ENCODE measurements around the gene LRRC1. TPM values are rescaled to one million over a fixed set of nuclear protein-coding genes. Genes with fewer than 3 reads are reported as not detected.

LRRC1 gene
- total and polyA plus RNA-seq, 2 of the 13 experiments (the other 11 are each of a cell fraction or from before 2014, with no cell fraction given) = 15.6 to 27.7 TPM

DNA sequence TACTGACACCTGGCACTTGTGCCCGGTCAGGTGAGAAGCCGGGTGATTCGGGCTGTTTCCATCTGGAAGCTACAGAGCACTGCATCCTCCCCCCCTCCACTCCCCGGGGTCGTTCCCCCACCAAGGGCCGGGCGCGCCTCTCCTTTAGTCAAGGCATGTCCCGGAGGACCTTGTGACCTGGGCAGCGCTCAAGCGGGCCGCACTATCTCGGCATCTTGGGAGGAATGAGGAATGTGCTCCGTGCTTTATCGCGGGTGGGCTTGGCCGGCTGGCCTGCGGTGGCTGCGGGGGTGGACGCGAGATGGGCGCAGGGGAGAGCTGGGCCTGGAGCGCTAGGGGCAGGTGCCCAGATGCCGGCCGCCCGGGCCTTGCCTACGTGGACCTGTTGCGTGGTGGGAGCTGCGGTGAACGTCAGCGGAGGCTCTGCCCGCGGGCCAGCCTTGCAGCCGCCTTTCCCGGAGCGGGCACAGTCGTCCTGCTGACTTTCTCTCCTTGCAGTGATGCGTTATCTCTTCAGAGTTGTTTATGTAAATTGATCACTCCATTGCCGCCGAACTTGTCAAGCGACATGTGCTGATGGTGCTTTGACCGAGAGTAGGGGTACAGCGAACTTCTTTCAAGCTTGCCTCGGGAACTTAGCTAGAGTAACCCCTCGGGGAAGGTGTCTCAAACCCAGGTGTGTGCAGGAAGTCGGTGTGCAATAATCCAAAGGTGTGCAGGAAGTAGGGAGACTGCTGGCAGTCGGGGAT lies 1.1 kb downstream of the LRRC1 start (continued):
- TF ChIP-seq, protein P1, sequence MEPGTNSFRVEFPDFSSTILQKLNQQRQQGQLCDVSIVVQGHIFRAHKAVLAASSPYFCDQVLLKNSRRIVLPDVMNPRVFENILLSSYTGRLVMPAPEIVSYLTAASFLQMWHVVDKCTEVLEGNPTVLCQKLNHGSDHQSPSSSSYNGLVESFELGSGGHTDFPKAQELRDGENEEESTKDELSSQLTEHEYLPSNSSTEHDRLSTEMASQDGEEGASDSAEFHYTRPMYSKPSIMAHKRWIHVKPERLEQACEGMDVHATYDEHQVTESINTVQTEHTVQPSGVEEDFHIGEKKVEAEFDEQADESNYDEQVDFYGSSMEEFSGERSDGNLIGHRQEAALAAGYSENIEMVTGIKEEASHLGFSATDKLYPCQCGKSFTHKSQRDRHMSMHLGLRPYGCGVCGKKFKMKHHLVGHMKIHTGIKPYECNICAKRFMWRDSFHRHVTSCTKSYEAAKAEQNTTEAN (CRISPR knock-in tag; conservative IDR thresholded peaks at IDR 0.05) = peak; percentile 75
- TF ChIP-seq LCORL (IDR thresholded peaks at IDR 0.05) (no peak), LCORL (CRISPR knock-in tag; IDR thresholded peaks at IDR 0.05) (peak; percentile 63; the same call in 1 of the 2 replicates), ZNF44 (CRISPR knock-in tag; IDR thresholded peaks at IDR 0.05) (peak; percentile 84; the same call in 1 of the 2 replicates), CCDC6 (CRISPR knock-in tag; IDR thresholded peaks at IDR 0.05) (no peak), ZBTB42 (CRISPR knock-in tag; IDR thresholded peaks at IDR 0.05) (no peak), ETV6 (CRISPR knock-in tag; conservative IDR thresholded peaks at IDR 0.05) (no peak), ZFYVE20 (CRISPR knock-in tag; IDR thresholded peaks at IDR 0.05; ENCODE audit: borderline replicate concordance, low read depth) (peak; percentile 70; the same call in 1 of the 2 replicates), AGO2 (optimal IDR thresholded peaks at IDR 0.05; ENCODE audit: low read depth, low read length) (no peak), SETDB1 (CRISPR knock-in tag; IDR thresholded peaks at IDR 0.05; ENCODE audit: borderline replicate concordance) (no peak), MATR3 (CRISPR knock-in tag; IDR thresholded peaks at IDR 0.05) (no peak)
- TF ChIP-seq, protein P2, sequence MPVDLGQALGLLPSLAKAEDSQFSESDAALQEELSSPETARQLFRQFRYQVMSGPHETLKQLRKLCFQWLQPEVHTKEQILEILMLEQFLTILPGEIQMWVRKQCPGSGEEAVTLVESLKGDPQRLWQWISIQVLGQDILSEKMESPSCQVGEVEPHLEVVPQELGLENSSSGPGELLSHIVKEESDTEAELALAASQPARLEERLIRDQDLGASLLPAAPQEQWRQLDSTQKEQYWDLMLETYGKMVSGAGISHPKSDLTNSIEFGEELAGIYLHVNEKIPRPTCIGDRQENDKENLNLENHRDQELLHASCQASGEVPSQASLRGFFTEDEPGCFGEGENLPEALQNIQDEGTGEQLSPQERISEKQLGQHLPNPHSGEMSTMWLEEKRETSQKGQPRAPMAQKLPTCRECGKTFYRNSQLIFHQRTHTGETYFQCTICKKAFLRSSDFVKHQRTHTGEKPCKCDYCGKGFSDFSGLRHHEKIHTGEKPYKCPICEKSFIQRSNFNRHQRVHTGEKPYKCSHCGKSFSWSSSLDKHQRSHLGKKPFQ (CRISPR knock-in tag; IDR thresholded peaks at IDR 0.05; ENCODE audit: insufficient replicate concordance) = no peak
- TF ChIP-seq, protein P3, sequence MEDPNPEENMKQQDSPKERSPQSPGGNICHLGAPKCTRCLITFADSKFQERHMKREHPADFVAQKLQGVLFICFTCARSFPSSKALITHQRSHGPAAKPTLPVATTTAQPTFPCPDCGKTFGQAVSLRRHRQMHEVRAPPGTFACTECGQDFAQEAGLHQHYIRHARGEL (CRISPR knock-in tag; IDR thresholded peaks at IDR 0.05) = no peak
- TF ChIP-seq, protein P4, sequence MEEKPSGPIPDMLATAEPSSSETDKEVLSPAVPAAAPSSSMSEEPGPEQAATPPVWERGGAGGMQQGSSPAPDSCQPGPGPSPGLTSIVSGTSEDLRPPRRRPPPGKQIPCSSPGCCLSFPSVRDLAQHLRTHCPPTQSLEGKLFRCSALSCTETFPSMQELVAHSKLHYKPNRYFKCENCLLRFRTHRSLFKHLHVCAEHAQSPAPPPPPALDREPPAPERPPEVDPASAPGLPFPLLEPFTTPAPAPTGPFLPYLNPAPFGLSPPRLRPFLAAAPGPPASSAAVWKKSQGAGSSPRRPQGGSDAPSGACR (CRISPR knock-in tag; IDR thresholded peaks at IDR 0.05) = peak; percentile 93
- TF ChIP-seq, protein P5, sequence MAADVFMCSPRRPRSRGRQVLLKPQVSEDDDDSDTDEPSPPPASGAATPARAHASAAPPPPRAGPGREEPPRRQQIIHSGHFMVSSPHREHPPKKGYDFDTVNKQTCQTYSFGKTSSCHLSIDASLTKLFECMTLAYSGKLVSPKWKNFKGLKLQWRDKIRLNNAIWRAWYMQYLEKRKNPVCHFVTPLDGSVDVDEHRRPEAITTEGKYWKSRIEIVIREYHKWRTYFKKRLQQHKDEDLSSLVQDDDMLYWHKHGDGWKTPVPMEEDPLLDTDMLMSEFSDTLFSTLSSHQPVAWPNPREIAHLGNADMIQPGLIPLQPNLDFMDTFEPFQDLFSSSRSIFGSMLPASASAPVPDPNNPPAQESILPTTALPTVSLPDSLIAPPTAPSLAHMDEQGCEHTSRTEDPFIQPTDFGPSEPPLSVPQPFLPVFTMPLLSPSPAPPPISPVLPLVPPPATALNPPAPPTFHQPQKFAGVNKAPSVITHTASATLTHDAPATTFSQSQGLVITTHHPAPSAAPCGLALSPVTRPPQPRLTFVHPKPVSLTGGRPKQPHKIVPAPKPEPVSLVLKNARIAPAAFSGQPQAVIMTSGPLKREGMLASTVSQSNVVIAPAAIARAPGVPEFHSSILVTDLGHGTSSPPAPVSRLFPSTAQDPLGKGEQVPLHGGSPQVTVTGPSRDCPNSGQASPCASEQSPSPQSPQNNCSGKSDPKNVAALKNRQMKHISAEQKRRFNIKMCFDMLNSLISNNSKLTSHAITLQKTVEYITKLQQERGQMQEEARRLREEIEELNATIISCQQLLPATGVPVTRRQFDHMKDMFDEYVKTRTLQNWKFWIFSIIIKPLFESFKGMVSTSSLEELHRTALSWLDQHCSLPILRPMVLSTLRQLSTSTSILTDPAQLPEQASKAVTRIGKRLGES (CRISPR knock-in tag; IDR thresholded peaks at IDR 0.05; ENCODE audit: borderline replicate concordance) = peak; percentile 31; the same call in 1 of the 2 replicates
- TF ChIP-seq, protein P6, sequence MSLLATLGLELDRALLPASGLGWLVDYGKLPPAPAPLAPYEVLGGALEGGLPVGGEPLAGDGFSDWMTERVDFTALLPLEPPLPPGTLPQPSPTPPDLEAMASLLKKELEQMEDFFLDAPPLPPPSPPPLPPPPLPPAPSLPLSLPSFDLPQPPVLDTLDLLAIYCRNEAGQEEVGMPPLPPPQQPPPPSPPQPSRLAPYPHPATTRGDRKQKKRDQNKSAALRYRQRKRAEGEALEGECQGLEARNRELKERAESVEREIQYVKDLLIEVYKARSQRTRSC (CRISPR knock-in tag; IDR thresholded peaks at IDR 0.05; ENCODE audit: low read depth) = no peak
- TF ChIP-seq, protein P7, sequence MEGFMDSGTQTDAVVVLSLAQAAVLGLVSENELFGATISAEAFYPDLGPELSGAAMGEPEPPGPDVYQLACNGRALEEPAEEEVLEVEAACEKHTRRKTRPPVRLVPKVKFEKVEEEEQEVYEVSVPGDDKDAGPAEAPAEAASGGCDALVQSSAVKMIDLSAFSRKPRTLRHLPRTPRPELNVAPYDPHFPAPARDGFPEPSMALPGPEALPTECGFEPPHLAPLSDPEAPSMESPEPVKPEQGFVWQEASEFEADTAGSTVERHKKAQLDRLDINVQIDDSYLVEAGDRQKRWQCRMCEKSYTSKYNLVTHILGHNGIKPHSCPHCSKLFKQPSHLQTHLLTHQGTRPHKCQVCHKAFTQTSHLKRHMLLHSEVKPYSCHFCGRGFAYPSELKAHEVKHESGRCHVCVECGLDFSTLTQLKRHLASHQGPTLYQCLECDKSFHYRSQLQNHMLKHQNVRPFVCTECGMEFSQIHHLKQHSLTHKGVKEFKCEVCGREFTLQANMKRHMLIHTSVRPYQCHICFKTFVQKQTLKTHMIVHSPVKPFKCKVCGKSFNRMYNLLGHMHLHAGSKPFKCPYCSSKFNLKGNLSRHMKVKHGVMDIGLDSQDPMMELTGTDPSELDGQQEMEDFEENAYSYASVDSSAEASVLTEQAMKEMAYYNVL (CRISPR knock-in tag; IDR thresholded peaks at IDR 0.05; ENCODE audit: borderline replicate concordance) = no peak
- TF ChIP-seq, protein P8, sequence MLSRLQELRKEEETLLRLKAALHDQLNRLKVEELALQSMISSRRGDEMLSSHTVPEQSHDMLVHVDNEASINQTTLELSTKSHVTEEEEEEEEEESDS (CRISPR knock-in tag; IDR thresholded peaks at IDR 0.05; ENCODE audit: borderline replicate concordance) = no peak

Measured in HepG2 (cell line).